Measurements from ENCODE around the gene CNTNAP2.

- TF ChIP-seq ZKSCAN1 (IDR thresholded peaks at IDR 0.05; ENCODE audit: low read length) (no peak), NFE2 (CRISPR knock-in tag; IDR thresholded peaks at IDR 0.05) (no peak), CHD2 (IDR thresholded peaks at IDR 0.05; ENCODE audit: low read depth, low read length) (no peak), MAFG (CRISPR knock-in tag; IDR thresholded peaks at IDR 0.05) (no peak), ATF7 (IDR thresholded peaks at IDR 0.05) (no peak), ATF7 (CRISPR knock-in tag; IDR thresholded peaks at IDR 0.05) (no peak), PBX2 (CRISPR knock-in tag; IDR thresholded peaks at IDR 0.05) (no peak)
Measured at GRCh38 chr7:147635288-147635687, 1518.7 kb downstream of the CNTNAP2 start.
